Activated CD8-positive, alpha-beta memory T cell treated with anti-CD3 and anti-CD28 coated beads for 48 hours (primary cell): ENCODE results near the gene DDA1.

Source experiments
- DNase-seq, 3 experiments: peaks; one replicate each; pipeline ENCODE4 v3.0.0-alpha.2; 2020; ENCODE audit warnings: low read depth in 2 of 3, low spot score in 2 of 3

DDA1 gene

DNA sequence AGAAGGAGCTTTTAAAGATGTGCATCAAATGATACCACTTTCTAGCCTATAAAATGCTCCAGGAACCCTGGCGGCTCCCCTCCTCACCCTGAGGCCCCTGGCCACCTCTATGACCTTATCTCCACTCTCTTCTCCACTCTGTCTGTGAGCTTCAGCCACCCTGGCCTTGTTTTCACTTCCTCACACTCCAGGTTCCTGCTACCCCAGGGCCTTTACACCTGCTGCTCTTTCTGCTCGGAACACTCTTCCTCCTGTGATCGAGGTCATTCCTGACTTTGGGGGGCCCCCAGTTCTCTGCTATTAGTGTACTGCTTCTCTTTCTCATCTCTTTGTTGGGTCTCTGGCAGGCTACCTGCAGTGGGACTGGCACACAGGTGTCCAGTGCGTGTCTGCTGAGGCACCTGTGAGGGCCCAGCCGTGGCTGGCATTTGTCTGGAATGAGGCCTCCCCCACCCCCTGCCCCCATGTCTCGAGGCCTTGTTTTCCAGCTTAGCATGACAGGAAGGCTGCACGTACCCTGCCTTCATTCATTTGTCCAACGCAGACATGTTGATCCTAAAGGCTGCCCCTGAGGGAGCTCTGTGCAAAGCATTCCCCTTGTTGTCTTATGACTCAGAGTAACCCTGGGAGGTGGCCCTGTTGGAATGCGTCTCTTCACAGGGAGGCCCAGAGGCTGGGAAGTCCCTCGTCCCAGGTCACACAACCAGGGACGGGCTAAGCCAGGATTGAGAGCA, 2.3 kb downstream of the DDA1 start:
- no peak for DNase-seq

DNA sequence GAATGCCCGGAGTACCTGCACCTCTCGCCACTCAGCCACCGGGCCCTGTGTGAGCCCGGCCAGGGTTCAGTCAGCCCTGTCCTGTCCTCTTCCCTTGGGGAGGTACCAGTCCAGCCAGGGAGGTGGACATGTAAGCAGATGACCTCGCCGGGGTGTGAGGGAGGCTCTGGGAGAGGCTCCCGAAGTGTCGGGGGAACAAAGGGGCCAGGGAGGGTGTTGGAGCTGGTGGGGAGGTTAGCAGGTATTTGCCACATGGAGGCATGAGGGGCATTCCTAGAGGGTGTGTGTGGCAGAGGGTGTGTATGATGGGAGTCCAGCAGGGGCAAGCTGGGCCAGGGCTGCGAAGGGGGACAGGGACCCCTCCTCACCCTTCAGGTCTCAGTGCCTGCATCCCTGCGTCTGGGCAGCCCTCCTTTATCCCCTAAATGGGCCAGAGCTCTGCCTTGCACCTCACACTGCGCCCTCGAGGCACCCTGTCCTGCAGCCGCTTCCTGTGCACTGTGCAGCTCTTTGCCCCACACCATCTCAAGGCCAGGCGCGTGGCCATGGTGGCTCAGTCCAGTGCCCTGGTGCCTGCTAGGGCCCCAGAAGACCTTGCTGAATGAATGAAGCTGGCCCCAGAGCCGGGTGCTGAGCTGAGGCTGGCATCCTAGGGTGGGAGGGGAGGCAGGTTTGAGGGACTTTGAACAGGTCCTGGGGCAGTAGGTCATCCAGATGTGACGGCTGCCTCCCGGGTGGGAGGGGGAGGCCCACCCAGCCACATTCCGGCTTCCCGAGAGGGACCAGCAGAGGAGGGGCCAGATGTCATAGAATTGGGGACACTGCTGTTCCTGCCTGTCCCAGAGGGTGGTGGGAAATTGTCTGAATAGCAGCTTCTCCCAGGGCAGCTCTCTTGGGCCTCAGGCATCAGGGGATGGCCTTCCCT, 3.1 kb downstream of the DDA1 start:
- DNase-seq: no peak

DNA sequence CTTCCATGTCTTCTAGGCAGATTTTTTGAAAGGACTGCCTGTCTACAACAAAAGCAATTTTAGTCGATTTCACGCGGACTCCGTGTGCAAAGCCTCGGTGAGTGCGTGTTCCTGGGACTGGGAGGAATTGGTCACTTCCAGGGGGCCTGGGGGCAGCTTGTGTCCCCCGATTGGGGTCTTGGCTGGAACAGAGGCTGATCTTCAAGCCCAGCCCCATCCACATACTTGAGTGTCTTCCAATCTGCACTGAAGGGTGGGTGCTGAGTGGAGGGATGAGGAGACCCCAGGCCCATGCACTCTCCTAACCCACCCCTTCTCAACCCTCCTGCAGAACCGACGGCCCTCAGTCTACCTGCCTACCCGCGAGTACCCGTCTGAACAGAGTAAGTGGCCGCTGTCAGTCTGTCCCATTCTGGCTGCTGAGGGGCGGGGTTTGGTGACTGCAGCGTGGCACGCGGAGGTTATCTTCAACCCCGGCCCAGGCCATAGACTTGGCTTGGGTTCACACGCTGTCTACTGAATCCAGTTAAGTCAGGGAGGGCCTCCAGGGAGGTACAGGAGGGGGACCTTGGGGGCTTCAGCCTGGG, 4.7 kb downstream of the DDA1 start:
- DNase-seq: no peak

DNA sequence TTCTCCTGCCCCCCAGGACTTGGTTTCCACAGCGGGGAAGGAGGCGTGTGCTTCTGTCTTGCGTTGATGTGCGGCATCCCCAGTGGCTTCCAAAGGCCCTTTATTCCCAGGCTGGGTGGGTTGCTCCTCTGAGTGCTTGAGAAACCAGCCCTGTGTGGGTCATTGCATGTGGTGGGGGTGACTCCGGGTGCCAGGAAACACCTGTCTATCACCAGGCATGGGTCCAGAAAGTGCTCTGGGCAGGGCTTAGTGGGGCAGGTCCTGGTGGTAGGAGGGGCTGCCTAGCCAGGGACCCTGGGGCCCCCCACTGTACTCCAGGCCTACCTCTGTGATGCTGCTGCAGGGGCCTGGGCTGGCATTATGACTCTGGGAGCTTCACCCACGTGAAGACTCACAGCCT, 9.6 kb downstream of the DDA1 start:
- DNase-seq: no peak

DNA sequence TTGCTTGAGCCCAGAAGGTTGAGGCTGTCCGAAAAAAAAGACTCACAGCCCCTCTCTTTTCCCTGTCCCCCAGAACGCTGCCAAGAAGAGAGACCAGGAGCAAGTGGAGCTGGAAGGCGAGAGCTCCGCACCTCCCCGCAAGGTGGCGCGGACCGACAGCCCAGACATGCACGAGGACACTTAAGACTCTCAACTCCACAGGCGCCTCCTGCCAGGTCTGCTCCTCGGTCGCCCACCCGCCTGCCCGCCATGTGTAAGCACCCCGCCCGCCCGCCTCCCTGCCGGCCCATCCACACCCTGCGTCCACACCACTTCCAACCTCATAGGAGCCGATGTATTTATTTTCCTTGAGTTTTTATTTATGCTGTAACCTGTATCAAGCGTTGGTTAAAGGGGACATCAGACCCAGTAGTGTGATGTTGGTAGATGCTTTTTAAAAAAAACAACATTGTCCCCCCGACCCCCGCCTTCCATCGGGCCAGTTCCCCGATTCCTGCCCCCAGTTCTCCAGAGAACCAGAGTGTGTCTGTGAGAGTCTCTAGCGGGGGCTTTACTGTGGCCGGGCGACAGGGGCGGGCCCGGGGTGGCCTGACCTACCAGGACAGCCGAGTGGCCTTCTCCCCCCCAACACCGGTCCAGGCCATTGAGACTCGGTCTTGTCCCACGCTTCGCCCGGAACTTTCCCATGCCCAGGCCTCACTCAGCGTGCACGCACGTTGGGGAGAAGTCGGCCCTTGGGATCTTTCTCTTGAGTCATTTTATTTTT, 10.3 kb downstream of the DDA1 start:
- DNase-seq: no peak

DNA sequence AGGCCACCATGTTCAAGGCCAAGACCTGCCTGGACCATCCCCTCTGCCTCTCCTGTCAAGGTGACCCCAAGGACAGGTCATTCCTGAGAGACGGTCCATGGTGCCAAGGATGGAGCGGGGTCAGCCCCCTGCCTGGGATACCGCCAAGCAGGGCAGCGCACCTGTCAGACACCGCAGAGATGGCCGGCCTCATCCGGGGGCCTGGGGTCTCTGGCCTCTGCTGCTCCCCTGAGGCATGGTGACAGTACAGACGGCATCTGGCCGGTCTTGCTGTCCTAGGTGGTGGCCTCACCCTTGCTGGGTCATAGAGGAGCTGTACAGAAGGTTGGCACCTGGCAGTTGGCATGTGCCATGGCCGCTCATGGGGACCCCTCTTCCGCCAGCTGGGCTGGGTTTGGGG, 11.1 kb downstream of the DDA1 start:
- DNase-seq: no peak

DNA sequence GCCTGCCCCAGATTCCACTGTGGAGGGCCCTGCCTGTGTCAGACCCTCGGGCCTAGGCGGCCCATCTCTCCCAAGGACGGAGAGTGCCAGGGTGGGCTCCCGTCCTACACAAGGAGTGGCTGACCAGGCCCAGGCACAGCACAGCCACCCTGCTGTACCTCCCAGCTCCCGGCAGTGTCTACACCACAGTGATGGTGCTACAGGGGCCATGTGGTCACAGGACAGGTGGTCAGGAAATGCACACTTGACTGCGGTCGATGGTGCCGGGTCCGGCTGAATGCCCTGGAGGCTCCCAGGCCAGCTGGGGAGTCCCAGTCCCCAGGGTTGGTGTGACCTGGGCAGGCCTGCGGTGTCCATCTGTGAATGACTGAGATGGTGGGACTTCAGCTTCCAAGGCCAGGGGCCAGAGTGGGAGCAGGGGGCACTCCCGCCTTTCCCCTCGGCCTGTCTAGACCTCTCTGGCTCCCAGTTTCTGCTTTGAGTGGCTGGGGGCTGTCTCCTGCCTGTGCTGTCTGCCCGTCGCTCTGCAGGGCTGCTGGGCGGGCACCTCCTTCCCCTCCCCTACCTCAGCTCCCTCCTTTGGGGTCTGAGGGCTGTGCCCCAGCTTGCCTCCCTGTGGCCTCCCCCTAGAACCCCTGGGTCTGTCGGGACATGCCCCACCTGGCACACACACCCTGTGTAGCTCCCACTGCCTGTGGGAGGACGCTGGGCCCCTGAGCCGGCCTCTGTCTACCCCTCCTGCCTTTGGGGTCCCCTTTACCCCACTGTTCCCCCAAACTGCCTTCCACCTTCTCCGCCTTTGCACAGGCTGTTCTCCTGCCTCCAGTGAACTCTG, 12.5 kb downstream of the DDA1 start:
- no peak for DNase-seq

DNA sequence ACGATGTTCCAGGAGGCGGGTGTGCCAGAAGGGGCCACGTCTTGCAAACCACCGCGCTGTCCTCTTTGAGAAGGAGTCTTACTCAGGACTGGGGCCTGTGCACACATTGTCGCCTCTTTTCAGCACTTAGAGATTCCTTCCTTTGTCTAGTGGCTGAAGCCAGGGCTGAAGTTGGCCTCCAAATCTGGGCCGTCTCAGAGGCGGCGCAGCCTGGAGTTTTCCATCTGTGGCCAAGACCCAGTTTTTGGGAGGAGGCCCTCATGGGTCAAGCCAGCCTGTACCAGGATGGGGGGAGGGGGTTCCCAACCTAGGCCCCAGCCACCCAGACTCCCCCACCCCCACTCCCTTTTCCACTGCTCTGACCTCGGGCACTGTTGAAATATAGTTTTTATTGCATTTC, 13.5 kb downstream of the DDA1 start:
- no peak for DNase-seq

DNA sequence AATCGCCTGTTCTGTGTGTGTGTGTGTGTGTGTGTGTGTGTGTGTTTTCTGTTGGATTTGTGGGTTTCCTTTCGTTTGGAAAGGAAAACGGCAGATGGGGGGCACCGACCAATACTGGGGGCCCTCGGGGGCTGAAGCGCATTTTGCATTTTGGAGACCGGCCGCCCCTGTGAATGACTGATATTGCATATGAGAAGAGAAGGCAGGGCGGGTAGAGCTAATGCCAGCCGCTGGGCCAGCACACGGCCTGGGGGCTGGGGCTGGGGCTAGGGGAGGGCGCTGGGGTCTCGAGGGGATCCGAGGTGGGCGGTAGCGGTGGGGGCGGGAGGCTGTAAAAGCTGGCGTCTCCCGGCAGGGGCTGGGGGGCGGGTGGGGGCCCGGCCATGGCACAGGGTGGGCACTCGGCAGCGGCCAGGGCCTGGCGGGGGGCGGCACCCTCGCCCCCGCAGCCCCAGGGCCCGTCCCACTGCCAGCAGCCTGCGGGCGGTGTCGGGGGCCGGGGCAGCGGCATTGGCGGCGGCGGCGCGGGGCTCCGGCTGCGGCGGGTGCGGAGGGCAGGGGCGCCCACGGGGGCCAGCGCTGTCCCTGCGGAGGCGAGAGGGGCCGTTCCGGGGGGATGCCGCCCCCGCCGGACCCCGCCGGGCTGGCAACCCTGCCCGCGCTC, 14.1 kb downstream of the DDA1 start:
- no peak for DNase-seq

DNA sequence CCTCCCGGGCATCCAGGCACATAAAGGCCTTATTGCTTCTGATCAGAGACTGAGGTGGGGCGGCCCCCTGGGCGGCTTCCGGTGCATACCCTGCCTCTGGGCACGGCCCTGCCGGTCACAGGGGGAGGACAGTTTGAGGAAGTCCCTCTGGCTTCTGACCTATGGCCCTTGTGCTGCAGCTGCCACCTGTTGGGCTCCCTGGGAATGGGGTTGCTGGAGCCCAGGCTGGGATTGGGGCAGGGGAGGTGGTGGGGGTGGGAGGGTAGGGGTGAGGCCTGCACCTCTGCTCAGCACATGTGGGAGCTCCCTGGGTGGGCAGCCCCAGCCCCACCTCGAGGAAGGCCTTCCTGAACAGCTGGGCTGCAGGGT, 14.6 kb downstream of the DDA1 start:
- no peak for DNase-seq

DNA sequence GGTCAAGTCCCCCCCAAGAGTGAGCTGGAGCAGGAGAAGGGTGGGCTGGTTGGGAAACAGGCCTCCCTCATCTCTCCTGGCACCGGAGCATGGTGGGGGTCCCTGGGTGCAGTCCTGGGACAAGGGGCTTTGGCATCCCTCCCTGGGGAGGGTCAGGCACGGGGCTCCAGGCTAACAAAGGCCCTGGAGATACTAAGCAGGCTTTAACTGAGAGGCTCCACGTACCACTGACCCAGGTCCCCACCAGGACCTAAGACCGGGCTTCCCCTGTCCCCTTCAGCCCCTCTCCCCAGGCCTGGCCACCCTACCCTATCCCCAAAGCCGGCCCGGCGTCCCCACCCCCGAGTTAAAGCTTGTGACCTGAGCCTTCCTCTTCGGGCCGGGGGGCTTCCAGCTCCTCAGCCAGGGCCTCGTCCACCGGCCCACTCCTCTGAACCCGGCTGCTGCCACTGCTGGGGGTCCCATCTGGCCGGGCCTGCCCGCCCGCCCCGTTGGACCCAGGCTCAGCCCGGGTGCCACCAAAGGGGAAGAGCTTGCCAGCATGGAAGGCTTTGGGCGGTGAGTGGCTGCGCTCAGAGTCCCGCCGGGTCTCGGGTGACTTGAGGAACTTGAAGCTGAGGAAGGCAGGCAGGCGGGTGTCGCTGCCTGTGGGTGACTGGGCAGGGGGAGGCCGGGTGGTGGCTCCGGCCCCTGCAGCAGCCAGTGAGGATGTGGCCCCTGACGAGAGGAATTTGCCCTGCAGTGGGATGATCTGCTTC, 15.2 kb downstream of the DDA1 start:
- no peak for DNase-seq

DNA sequence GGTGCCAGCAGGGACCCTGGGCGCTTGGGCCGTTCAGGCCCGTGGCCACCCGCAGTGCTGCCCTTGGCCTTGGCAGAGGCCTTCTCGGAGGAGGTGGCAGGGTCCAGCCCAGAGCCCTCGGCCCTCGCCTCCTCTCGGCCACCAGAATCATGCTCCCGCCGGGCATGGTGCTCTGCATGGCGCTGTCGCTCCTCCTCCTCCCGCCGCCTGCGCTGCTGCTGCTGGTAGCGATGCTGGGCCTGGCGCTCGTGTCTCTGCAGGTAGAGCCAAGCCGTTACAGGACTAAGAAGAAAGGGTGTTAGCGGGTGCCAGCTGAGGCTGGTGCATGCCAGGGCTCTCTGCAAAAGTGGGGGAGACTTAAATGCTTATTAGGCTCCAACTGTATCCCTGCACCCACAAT, 15.8 kb downstream of the DDA1 start:
- DNase-seq: no peak

DNA sequence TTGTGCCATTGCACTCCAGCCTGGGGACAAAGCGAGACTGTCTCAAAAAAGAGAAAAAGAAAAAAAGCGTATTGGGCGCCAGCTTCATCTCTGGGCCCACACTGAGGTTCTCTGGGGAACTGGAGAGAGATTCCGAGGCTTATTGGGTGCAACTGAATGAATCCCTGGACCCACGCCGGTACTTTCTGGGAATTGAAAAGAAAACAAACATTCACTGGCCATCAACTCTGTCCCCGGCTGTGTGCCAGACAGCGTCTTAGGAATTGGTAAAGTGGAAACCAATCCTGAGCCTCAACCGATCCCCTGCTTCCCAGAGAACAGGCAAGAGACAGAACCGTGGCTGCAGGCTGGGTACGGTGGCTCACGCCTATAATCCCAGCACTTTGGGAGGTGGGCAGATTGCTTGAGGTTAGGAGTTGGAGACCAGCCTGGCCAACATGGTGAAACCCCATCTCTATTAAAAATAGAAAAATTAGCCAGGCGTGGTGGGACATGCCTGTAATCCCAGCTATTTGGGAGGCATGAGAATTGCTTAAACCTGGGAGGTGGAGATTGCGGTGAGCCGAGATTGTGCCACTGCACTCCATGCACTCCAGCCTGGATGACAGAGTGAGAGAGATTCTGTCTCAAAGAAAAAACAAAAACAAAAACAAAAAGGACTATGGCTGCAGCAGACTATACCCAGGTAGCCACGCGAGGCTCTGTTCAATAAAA, 16.7 kb downstream of the DDA1 start:
- no peak for DNase-seq

DNA sequence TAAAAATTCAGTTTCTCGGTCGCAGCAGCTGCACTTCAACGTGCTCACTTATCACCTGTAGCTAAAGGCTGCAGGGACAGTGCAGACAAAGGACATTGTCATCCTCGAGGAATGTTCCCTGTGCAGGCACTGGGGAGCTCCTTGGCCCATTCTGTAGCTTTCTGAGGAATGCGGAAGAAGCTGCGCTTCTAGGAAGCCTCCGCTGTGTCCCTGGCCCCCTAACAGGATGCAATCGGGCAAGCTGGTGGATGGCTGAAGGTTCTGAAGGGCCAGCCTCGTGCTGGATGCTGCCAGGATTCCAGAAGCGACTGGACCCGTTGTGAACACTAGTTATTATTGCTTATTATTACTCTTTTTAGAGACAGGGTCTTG, 17.2 kb downstream of the DDA1 start:
- DNase-seq: no peak

DNA sequence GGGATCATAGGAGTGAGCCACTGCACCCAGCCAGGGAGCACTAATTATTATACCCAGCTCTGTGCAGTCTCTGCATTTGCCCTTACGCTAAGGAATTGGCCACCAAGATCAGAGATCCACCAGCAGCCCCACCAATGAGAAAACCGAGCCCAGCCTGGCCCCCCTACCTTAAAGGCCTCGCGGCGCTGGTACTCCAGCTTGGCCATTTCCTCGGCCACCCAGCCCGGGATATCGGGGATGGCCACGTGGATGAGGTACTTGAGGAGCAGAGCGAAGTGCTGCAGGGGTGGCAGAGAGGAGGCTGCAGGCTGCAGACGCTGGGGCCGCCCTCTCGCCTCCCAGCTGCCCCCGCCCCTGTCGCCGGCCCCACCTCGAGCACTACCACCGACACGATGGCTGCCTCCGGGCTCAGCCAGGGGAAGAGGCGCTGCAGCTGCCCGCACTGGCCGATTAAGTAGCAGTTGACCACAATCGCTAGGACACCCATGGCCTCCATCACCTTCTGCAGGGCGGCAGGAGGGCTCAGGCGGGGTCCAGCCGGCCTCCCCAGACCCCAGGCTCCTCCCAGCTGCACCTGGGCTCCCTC, 17.8 kb downstream of the DDA1 start:
- no peak for DNase-seq

DNA sequence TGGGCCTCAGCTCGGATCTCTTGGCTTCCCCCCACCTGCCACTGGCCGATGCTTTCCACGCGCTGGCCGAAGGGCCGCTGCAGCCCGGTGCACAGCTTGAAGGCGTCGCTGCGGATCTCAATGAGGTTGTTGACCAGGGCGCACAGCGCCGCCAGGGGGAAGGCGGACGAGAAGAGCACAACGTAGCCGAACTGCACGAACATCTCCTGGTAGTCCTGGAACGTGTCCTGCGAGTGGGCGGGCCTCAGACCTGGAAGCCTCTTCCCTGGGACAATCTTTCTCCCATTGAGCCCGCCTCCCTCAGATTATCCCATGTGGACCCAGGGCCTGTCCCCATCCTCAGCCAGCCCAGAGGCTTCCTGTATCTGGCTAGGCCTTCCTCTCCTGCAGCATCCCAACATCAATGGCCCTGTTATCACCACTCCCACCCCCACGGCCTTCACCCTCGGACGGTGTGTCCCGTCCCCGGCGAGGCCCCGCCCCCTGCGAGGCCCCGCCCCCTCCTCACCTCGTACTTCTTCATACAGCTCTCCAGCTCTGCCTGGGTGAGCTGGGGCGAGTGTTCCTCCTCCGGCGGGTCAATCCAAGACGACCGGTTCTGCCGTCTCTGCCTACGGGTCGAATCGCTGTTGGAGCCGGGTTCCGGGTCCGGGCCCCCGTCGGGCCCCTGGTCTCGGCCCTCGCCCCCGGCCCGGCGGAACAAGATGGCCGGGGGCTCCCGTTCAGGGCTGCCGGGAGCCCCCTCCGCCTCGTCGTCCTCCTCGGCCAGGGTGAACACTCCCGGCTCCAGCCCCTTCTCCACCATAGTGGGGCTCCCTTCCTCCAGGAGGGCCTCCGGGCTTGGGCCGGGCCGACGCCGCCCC, 18.5 kb downstream of the DDA1 start:
- no peak for DNase-seq
